OCI-LY3 (cell line): Measurements from ENCODE around the gene MRPL57.
"Not testable (repeated sequence)": the region's sequence is repeated elsewhere in the genome, so short reads cannot be mapped to it uniquely, and the experiment has no call there.

ENCODE experiments used
- CTCF ChIP-seq: fragments of 200-600, 300-600 bp; sonication (generic); IDR thresholded peaks from 2 replicates; pipeline ENCODE4 v1.5.1; 2014; ENCODE audit warnings: antibody characterized with exemption, low read length, low read depth
- EZH2phosphoT487 ChIP-seq: fragments of 200-600 bp; shearing (Covaris generic); IDR thresholded peaks from 2 replicates; pipeline ENCODE4 v1.6.1; 2018; ENCODE audit warnings: antibody characterized with exemption, mixed run types, low read depth

- TF ChIP-seq CTCF, EZH2phosphoT487: not testable (repeated sequence)
Observed at GRCh38 chr13:21173767-21174166, 2.7 kb upstream of the MRPL57 start.
